ENCODE measurements around the gene MORN4.
"Not testable (repeated sequence)": the region's sequence is repeated elsewhere in the genome, so short reads cannot be mapped to it uniquely, and the experiment has no call there.

MORN4 gene

DNA sequence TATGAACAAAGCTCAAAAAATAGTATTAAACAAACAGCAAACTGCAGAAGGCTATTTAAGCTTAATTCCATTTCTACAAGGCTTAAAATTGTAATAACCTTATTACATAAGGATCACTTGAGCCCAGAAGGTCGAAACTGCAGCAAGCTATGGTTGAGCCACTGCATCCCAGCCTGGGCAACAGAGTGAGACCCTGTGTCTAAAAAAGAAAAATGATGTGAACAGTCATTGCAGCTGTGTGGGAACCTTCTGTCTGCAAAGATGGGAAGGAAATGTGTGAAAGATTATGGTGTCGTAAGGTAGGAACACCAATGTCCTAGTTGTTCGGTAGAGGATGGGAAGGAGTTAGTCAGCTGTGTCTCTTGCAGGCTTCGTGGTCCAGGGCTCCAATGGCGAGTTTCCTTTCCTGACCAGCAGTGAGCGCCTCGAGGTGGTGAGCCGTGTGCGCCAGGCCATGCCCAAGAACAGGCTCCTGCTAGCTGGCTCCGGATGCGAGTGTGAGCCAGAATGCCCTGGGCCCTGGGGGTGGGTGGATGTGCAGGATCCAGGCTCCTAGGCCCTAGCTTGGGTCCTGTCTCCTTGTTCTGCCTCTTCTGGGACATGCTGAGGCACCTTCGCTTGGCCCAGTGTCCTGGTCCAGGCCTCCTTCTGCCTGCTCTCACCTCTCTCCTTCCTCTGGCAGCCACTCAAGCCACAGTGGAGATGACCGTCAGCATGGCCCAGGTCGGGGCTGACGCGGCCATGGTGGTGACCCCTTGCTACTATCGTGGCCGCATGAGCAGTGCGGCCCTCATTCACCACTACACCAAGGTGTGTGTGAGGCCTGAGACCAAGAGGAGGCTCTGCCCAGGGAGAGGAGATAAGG lies 34.7 kb downstream of the MORN4 start:
- in situ Hi-C loops (cut with HindIII; ENCODE audit: low sequenced_read_pairs), result loop anchor here (5.0 kb wide), 1 partner anchor 36 kb away; no protein-coding TSS in a partner anchor

DNA sequence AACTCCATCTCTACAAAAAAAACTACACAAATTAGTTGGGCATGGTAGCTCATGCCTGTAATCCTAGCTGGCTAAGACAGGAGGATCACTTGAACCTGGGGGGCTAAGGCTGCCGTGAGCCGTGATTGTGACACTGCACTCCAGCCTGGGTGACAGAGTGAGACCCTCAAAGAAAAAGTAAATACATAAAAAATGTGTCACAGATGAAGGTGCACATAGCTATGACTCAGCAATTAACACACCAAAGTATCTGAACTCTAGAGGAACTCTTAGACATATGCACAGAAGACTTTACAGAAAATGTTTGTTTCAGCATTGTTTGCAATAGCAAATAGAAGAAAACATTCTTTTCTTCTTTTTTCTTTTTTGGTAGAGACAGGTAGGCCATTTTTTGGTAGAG lies 35.5 kb downstream of the MORN4 start:
- in situ Hi-C loops (cut with HindIII; ENCODE audit: low sequenced_read_pairs), result loop anchor here (5.0 kb wide), 1 partner anchor 35 kb away; no protein-coding TSS in a partner anchor

DNA sequence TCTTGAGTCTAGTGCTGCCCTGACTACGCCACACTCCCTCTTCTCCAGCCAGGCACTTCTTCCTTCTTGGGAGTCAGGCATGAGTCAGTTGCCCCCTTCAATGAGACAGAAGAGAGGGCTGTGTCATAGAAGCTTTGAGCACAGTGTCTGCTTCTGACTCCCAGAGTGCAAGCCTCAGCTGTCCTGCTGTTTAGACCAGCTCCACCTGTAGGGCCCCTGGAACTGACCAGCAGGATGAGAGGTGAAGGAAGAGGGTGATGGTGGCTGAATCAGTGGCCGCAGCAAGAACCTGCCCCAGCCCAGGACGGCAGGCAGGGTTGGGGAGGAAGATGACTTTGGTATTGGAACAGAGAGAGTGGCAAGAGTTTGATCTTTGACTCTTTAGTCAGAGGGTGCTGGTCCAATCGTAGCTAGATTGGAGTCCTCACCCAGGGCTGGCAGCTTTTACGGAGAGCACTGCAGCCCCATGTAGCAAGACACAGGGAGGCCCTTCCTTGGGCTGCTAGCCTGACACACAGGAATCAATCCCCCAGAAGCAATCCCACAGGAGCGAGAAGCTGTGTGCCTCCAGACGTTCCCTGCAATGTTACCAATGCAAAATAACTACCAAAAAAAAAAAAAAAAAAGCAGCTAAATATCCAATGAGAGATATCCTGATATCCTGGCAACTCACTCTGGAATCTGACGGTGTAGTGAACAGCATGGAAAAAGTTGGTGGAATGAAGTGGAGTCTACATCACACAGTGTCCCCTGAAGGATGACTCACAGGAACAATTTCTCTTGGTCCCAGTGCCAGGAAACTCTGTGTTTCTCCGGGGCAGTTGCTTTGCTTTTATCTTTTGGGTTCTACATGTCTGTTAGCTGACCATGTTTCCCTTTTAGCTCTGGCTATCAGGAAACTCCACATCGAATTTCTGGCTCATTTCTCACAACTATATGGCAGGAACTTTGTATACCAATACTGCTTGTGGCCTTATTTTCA lies 36.9 kb downstream of the MORN4 start:
- in situ Hi-C loops (cut with HindIII; ENCODE audit: low sequenced_read_pairs), result loop anchor here (5.0 kb wide), 1 partner anchor 34 kb away; no protein-coding TSS in a partner anchor

DNA sequence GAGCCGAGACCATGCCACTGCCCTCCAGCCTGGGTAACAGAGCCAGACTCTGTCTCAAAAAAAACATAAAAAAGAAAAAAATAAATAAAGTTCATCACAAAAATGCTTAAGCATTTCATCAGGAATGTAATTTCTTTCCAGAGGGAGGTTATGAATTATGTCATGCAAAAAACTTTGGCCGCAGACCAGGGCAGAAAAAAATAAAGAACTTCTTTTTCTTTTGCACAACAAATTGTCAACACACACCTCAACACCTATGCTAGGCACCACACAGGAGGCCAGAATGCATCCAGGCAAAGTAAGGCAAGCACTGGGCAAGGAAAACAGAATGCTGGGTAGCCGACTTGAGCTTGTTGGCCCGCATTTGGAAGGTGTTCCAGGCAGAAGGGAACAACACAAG lies 39.9 kb downstream of the MORN4 start:
- in situ Hi-C loops (cut with HindIII; ENCODE audit: low sequenced_read_pairs), result no loop called here

DNA sequence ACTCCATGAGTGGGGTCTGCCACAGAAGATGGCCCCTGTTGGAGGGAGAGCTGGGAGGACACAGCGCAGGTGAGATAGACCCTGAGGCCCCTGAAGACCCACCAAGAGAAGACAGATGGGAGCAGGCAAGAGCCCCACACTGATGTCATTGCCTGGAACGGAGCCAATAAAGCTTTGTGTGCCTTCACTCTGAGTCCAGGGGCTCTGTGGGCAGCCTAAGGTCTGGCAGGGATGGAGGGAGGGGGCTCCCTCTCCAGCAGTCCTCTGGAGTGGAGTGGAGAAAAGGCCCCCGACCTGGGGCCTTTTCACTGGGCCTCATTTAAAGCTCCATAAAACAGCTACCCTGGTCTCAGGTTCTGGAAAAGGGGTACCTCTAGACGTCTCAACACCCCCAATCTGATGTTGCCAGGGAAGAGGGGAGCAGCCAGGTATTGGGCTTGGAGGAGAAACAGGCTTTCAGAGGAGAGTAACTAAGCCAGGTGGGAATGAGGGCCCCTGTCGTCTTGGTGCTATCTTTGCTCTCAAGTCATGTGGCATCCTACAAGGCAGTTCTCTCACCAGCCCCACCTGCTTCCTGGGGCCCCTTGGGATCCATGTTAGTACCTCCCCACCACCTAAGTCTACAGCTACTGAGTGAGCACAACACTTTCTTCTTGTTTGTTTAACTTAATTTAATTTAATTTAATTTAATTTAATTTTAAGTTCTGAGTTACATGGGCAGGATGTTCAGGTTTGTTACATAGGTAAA lies 42.4 kb downstream of the MORN4 start:
- in situ Hi-C loops (cut with HindIII; ENCODE audit: low sequenced_read_pairs), result no loop called here

DNA sequence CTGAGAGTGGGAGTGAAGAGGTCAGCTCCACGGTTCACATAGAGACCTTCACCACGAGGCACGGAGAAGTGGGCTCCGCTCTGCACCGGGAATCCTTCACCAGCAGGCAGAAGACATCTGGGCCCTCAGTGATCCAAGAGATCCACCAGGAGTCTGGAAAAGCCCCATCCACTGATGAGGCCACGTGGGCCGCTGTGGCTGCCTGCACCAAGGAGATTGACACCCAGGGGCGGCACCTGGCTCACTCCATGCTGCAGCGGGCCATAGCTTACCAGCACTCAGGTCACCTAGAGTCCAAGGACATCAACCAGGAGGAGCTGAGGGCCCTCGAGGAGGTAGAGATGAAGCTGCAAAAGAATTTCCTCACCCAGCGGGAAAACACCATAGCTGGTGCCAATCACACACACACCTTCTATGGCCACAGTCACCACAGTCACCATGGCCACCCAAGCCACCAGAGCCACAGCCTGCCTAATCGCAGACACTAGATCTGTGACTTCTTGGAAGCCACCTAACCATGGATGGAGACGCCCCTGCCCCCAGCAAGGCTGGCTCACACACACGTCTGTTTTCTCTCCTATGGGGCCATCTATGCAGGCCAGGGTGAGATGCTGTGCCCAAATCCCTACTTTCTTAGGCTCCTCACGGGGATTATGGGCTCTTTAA lies 43.1 kb downstream of the MORN4 start:
- in situ Hi-C loops (cut with HindIII; ENCODE audit: low sequenced_read_pairs), result no loop called here

DNA sequence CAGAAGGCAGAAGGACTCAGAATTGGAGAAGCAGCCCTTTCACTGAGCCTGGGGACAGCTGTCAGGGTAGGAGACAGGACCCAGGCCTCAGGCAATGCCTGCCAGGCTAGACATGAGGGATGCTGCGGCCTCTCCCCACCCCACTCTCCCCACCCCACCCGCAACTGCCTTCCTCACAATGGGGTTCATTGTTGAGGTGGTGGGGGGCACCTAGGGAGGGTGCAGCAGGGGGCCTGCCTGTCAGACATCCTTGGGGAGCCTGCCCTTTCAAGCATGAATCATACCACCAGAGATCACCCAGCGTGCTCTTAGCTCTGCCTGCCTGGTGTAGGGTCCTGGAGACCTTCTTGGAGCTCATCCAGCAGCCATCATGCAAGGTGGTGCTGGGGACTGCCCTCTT lies 43.8 kb downstream of the MORN4 start, which contains the start of gene C10orf62:
Gene C10orf62, plus strand, starts transcription at position 243 of the 400 bp plus-strand sequence. CDS start 177 bp downstream, outside the sequence.
- in situ Hi-C loops (cut with HindIII; ENCODE audit: low sequenced_read_pairs), result no loop called here

DNA sequence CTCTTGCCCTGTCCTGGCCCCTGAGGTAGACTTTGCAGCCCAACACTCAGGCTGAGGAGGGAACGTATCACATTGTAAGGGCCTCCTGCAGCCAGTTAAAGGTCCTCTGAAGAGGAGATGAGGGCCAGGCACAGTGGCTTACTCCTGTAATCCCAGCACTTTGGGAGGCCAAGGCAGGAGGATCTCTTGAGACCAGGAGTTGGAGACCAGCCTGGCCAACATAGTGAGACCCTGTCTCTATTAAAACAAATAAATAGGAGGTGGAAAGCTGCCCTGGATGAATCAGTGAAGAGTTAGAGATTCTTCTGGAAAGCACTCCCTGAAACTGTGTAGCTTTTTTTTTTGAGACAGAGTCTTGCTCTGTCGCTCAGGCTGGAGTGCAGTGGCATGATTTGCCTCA lies 46.1 kb downstream of the MORN4 start:
- in situ Hi-C loops (cut with HindIII; ENCODE audit: low sequenced_read_pairs), result no loop called here

DNA sequence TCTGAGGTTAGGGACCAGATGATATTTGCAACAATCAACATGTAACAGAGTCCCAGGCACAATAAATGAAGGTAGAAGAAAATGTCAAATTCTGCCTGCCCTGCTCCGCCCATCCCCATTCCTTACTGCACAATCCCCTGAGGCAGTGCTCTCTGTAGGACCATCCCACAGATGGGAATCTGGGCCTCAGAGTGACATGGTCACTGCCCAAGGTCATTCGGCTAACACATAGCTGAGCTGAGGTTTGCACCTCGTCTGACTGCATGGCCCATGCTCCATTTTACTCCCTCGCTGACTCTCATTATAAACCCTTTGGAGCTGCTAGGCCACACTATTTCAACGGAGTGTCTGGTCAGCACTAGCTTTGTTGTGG lies 47.9 kb downstream of the MORN4 start:
- in situ Hi-C loops (cut with HindIII; ENCODE audit: low sequenced_read_pairs), result no loop called here

DNA sequence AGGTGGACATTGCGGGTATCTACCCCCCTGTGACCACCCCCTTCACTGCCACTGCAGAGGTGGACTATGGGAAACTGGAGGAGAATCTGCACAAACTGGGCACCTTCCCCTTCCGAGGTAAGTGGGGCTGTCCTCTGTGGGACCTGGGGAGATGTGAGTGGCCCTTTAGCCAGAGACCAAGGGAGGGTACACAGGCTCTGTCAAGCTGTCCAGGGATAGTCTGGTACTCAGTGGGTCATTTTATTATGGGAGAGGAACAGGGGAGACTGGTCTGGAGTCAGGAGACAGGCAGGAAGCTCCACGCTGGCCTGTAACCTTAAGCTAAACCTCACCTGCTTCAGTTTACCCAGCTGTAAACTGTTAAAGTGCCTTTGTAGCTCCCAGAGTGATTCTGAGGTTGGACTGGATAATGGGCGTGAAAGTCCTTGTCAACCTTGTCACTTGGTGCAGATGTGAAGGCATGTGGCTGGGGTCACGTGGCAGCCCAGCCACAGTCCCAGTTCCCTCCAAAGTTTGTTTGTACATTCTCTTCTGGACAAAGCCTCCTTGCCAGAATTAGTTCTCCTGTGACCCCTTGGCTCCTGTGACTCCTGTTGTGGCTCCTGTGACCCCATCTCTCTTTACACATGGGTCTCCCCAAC lies 48.4 kb downstream of the MORN4 start:
- in situ Hi-C loops (cut with HindIII; ENCODE audit: low sequenced_read_pairs), result no loop called here

DNA sequence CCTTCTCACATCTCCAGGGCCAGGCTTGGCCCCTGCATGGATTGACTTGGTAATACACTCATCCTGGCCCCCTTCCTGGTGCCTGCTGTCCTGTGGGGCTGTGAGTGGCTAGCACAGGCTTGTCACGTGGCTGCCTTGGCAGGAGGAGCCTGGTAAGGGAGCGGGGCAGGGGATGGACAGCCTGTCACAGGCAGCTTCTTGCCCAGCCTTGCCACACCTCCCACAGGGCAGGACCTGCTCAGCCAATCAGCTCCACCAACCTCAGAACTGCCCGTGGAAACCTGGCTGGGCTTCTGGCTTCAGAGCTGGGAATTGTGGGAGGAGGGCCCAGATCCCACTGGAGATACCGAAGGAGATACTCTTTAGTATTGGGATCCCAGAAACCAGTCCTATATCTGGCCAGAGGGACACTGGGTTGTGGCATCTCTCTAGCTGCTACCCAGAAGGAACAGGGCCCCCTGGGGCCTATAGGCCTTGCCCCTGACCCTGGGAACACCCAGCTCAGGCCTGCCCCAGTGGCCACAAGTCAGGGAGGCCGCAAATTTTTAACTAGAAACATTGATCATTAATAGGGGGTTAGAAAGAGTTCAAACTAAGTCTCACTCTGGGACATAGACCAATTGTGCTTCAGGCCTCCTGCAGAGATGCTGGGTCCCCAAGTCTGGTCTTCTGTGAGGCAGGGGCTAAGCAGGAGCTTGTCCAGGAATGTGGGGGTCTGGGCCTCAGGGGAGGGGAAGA lies 49.1 kb downstream of the MORN4 start, which contains the start of gene HOGA1:
Gene HOGA1, plus strand, starts transcription at position 330 of the 738 bp plus-strand sequence. Its CDS starts 315 bp downstream, at position 645.
- in situ Hi-C loops (cut with HindIII; ENCODE audit: low sequenced_read_pairs), result no loop called here

DNA sequence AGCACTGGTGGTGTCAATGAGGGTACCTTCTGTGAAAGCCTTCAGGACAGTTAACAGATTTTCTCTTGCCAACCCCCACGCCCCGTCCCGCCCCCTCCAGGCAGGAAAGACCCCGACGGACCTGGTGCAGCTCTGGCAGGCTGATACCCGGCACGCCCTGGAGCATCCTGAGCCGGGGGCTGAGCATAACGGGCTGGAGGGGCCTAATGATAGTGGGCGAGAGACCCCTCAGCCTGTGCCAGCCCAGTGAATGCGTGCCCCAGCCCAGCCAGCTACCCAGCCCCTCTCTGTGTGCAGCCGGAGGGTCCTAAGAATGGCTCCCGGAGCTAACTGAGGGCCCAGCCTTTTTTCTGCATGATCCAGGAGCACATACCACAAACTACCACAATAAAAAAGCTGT lies 49.8 kb downstream of the MORN4 start:
- in situ Hi-C loops (cut with HindIII; ENCODE audit: low sequenced_read_pairs), result no loop called here

DNA sequence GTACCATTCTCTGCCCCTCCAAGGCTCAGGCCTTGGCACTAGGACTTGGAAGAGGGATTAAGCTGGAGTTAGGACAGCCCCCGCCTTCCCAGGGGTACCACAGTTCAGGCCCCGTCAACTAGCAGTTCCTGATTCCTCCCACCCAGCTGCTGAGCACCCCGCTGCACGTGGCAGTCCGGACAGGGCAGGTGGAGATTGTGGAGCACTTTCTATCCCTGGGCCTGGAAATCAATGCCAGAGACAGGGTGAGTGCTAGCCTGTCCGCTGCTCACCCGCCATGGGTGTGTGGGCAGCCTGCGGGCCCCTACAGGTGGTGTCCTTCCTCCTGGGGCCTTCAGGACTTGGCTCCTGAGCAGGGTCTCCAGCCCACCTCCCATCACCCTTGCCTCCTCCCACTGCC lies 51.1 kb downstream of the MORN4 start:
- in situ Hi-C loops (cut with HindIII; ENCODE audit: low sequenced_read_pairs), result no loop called here

DNA sequence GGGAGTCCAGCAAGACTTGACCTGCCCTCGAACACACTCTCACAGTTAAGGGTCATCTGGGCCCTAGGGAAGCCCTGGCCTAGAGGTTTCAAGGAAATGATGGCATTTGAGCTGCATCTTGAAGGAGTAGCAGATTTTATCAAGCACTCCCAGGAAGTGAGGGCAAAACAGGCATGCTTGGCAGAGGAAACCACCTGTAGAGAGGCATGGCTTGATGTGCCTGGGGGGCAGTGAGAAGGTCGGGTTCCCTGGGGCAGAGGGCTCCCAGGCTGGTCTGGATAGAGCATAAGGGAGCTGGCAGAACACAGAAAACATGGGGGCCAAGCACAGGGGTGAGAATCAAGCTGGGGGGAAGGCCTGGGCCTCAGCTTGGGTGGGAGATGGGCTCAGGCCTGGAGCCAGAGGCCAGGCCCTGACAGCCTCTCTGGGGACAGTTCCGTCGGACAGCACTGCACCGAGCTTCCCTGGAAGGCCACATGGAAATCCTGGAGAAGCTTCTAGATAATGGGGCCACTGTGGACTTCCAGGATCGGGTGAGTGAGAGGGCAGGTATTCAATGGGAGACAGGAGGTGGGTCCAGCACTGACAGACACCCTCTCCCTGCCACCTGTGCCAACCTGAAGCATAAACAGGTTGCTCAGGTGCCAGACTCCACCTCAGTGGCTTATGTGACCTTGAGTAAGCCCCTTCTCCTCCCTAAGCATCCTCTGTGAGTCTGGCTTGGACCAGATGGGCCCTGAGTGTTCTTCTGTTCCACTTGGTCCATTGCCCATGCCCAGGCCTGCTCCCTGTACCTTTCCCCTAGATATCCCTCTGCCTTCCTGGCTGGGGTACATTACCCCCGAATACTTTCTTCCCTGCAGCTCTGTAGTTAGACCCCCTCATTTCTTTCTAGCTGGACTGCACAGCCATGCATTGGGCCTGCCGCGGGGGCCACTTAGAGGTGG lies 52.6 kb downstream of the MORN4 start:
- in situ Hi-C loops (cut with HindIII; ENCODE audit: low sequenced_read_pairs), result no loop called here

DNA sequence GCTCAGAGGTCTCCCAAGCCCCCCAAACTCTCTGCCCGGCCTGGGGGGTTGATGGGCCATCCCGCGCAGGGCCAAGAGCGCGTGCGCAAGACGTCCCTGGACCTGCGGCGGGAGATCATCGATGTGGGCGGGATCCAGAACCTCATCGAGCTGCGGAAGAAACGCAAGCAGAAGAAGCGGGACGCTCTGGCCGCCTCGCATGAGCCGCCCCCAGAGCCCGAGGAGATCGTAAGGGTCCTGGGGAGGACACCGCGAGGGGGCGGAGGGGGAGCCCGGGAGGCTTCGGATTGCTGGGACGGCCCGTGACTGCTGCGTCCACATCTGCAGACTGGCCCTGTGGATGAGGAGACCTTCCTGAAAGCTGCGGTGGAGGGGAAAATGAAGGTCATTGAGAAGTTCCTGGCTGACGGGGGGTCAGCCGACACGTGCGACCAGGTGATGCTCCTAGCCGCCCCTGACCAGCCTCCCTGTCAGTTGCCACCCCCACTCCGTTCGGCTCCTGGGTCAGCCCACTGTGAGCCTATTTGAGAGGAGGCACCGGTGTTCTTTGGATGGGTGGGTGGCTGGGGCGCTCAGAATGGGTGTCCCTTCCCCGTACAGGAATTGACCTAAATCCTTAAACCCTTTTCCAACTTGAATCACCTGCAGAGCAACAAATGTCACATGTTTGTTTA lies 55.0 kb downstream of the MORN4 start:
- in situ Hi-C loops (cut with HindIII; ENCODE audit: low sequenced_read_pairs), result no loop called here

DNA sequence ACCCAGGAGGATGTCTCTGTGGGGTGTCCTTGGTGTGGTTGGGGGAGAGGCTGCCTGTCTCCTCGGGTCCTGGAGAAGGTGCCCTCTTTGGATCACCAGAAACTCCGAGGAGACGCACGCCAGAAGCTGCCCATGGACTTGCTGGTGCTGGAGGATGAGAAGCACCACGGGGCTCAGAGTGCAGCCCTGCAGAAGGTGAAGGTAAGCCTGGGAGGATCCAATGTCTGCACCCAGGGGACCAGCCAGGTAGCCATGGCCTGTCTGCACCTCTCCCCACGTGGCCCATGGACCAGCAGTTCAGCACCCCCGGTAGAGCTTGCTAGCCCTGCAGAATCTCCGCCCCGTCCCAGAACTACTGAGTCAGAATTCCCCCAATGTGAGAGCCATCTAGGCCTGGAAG lies 55.6 kb downstream of the MORN4 start:
- in situ Hi-C loops (cut with HindIII; ENCODE audit: low sequenced_read_pairs), result no loop called here

DNA sequence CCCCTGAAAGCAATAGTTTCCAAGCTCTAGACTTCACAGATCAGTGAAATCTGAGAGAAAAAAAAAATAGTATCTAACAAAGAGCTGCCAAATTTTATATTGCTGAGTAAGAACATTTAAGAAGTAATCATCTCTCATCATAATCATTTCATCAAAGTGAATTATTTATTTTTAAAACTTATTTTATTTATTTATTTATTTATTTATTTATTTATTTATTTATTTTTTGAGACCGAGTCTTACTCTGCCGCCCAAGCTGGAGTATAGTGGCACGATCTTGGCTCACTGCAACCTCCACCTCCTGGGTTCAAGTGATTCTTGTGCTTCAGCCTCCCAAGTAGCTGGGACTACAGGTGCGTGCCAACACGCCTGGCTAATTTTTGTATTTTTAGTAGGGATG lies 56.8 kb downstream of the MORN4 start:
- in situ Hi-C loops (cut with HindIII; ENCODE audit: low sequenced_read_pairs), result not testable (repeated sequence)

Data from endothelial cell of hepatic sinusoid (primary cell).